Measurements from ENCODE around the gene HADHB. TPM values are rescaled to one million over a fixed set of nuclear protein-coding genes. Genes with fewer than 3 reads are reported as not detected.

HADHB gene
- total and polyA plus RNA-seq, 7 donors: 447 to 1,153 (median 616) TPM

GRCh38 chr2:26197516-26197915 is 47.2 kb upstream of the HADHB start:
- no peak for DNase-seq
- Histone ChIP-seq H3K4me3 (no peak overlapping the region), H3K36me3 (ENCODE audit: insufficient read depth in 1 of 2, low read depth in 1 of 2) (peaks cover 37 to 100% of the 10 kb centered on the region in 2 donors), H3K4me1 (peaks cover 12% of the 10 kb centered on the region), H3K27ac (no peak overlapping the region), H3K9me3 (no peaks in the 10 kb centered on the region), H3K27me3 (ENCODE audit: insufficient read depth in 3 of 3, low read length in 2 of 3) (no peaks in the 10 kb centered on the region)
- no peak for ATAC-seq
- intact Hi-C loops (cut with DNase I): no loop called here
- TF ChIP-seq CTCF (IDR thresholded peaks at IDR 0.05): no peak
- 94 to 95% (median 94%) methylated on average over 4 of the region's 4 CpGs for WGBS, 3 donors

- Histone ChIP-seq H3K9me3 (no peaks in the 10 kb centered on the region), H3K27me3 (ENCODE audit: insufficient read depth in 3 of 3, low read length in 2 of 3) (no peaks in the 10 kb centered on the region), H3K4me1 (no peaks in the 10 kb centered on the region), H3K4me3 (no peak overlapping the region), H3K27ac (no peak overlapping the region), H3K36me3 (ENCODE audit: insufficient read depth in 1 of 2, low read depth in 1 of 2) (peaks cover 18 to 97% of the 10 kb centered on the region in 2 donors)
- WGBS, 3 donors: 79 to 81% (median 80%) methylated on average over 1 of the region's 1 CpG
- no peak for TF ChIP-seq CTCF (IDR thresholded peaks at IDR 0.05)
- intact Hi-C loops (cut with DNase I): loop anchor here in 1 of 2 donors (5.0 kb wide), 1 partner anchor 34 kb away; no protein-coding TSS in a partner anchor
- no peak for ATAC-seq
- DNase-seq: no peak
These were observed 41.7 kb upstream of the HADHB start for GRCh38 chr2:26202981-26203490.

- peaks cover 22 to 97% of the 10 kb centered on the region in 2 donors for H3K36me3 ChIP-seq (ENCODE audit: insufficient read depth in 1 of 2, low read depth in 1 of 2)
- H3K9me3 ChIP-seq: no peaks in the 10 kb centered on the region
- no peaks in the 10 kb centered on the region for H3K27me3 ChIP-seq (ENCODE audit: insufficient read depth in 3 of 3, low read length in 2 of 3)
- no peak overlapping the region for H3K4me3 ChIP-seq
- no peak for TF ChIP-seq CTCF (IDR thresholded peaks at IDR 0.05)
- H3K4me1 ChIP-seq: no peaks in the 10 kb centered on the region
- no peak for DNase-seq
- intact Hi-C loops (cut with DNase I): loop anchor here in 1 of 2 donors (5.0 kb wide), 1 partner anchor 33 kb away; no protein-coding TSS in a partner anchor
- 84 to 91% (median 88%) methylated on average over 7 of the region's 7 CpGs for WGBS, 3 donors
- ATAC-seq: no peak
- H3K27ac ChIP-seq: no peak overlapping the region
These were observed 40.8 kb upstream of the HADHB start for GRCh38 chr2:26203906-26204305.

- Histone ChIP-seq H3K4me3 (no peak overlapping the region), H3K4me1 (no peaks in the 10 kb centered on the region), H3K9me3 (no peaks in the 10 kb centered on the region), H3K36me3 (ENCODE audit: insufficient read depth in 1 of 2, low read depth in 1 of 2) (peaks cover 33 to 99% of the 10 kb centered on the region in 2 donors), H3K27ac (no peak overlapping the region), H3K27me3 (ENCODE audit: insufficient read depth in 3 of 3, low read length in 2 of 3) (no peaks in the 10 kb centered on the region)
- TF ChIP-seq CTCF (IDR thresholded peaks at IDR 0.05): no peak
- ATAC-seq (no peak), DNase-seq (no peak)
- intact Hi-C loops (cut with DNase I): loop anchor here in 1 of 2 donors (5.0 kb wide), 1 partner anchor 70 kb away; no protein-coding TSS in a partner anchor
- 90 to 93% (median 92%) methylated on average over 5 of the region's 5 CpGs for WGBS, 3 donors
These were observed 32.7 kb upstream of the HADHB start for GRCh38 chr2:26212011-26212410.

- no peak for TF ChIP-seq CTCF (IDR thresholded peaks at IDR 0.05)
- intact Hi-C loops (cut with DNase I): loop anchor here in 1 of 2 donors (5.0 kb wide), 1 partner anchor 68 kb away; no protein-coding TSS in a partner anchor
- H3K27me3 ChIP-seq (ENCODE audit: insufficient read depth in 3 of 3, low read length in 2 of 3): no peaks in the 10 kb centered on the region
- H3K27ac ChIP-seq: no peak overlapping the region
- H3K4me3 ChIP-seq: no peak overlapping the region
- H3K4me1 ChIP-seq: no peaks in the 10 kb centered on the region
- H3K36me3 ChIP-seq (ENCODE audit: insufficient read depth in 1 of 2, low read depth in 1 of 2): peaks cover 24 to 95% of the 10 kb centered on the region in 2 donors
- 90 to 97% (median 92%) methylated on average over 1 of the region's 1 CpG for WGBS, 3 donors
- no peaks in the 10 kb centered on the region for H3K9me3 ChIP-seq
- no peak for ATAC-seq
- DNase-seq: no peak
These were observed 30.0 kb upstream of the HADHB start for GRCh38 chr2:26214759-26215158.

Data from psoas muscle (tissue), 8 donors.